NCI-H345 treated with DMSO at 0.1 percent for 48 hours (cell line): ENCODE results near the gene CWF19L2.
"Not testable (repeated sequence)": the region's sequence is repeated elsewhere in the genome, so short reads cannot be mapped to it uniquely, and the experiment has no call there.

Experiments used
- DNase-seq: peaks from one replicate; lab custom pipeline; 2025; ENCODE audit not compliant: unreplicated experiment; lab: John Stamatoyannopoulos, UW

The CWF19L2 gene

GRCh38 chr11:107439586-107440167, 17.9 kb downstream of the CWF19L2 start:
- DNase-seq = no peak

DNA sequence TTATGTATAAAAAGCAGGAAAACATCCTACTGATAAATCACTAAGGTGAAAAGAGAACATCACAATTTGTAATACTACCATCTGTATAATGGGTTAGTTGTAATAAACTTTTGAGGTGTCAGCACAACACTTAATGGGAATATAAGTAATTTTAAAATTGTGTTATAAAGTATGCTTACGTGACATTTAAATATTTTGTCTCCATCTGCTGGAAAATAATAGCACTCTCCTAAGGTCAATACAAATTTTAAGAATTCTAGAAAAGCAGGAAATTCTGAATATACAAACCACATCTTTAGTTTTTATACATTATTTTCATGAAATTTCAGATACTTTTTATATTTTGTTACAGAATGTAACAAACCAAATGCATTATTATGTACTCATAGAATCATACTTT, 19.5 kb downstream of the CWF19L2 start:
- no peak for DNase-seq

DNA sequence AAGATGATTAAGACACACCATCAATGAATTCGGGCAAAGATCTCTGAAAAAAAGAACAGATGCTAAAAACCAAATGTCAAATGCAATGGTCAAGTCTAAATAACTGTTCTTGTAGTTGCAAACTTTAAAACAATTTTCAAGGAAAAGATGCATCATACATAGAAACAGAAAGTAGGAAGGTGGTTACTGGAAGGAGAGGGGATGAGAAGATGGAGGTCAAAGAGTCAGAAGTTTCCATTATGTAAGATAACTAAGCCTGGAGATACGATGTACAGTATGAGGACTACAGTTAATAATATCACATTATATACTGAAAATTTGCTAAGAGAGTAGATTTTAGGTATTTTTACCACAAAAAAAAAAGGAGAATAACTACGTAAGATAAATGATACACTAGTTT, 27.1 kb downstream of the CWF19L2 start:
- DNase-seq = no peak

DNA sequence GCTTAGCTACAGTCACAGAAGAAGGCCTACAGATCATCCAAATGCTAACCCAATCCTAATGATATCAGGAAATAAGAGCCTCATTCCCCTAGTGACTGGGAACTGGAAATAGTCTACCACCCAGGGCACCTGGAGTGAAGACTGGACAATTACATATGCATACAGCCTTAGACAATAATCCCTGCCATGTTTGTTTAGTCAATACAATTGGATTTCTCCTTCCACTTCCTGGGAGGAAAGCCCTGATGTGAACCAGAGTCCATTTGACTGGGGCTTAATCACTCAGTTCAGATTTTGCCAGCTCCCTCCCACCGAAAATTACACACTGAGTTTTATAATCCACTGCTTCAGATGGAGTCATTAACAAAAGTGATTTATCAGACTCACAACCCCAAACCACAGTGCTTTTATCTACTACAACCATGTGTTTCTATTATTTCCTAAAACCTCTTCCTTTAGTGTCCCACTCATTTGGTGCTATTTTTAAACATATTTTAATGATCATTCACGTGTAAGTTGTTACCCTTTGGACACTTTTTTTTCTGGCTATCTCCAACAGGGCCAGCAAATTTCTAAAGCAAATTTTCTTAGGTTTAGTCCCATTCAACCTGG, 29.9 kb downstream of the CWF19L2 start:
- no peak for DNase-seq

DNA sequence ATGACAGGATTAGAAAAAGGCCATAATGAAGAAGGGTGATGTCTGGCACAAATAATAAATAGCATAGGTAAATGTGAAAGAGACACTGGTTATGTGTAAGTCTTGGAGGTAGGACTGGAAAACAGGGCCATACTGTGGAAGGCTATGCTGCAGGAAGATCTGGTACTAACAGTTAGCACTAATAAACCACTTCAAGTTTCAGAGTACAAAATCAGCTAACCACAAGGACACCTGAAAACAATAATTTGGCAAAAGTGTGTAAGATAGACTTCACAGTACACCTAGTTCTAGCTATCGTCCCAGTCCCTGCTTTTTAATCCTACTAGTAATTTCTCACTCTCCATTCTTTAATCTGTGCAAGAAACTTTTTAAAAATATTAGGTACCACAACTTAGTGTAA, 44.3 kb downstream of the CWF19L2 start:
- DNase-seq = no peak

DNA sequence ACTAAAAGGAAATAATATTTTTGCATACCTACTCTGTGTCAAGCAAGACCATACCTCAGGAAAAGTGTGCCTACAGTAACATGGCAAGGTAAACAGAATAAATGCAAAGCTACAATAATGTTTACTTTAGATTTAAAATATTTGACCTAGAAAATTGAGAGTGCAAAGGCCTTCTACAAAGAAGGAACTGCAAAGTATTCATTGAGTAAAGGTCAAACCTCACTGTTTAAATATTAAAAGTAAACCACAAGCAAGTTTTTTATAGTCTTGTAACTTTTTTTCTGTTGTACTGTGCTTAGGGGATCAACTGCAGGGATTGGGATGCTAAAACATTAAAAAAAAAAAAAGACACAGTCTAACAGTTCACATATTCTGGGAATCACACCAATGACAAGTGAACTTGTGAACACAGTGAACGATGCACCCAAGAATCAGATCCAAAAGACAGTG, 48.8 kb downstream of the CWF19L2 start:
- no peak for DNase-seq

DNA sequence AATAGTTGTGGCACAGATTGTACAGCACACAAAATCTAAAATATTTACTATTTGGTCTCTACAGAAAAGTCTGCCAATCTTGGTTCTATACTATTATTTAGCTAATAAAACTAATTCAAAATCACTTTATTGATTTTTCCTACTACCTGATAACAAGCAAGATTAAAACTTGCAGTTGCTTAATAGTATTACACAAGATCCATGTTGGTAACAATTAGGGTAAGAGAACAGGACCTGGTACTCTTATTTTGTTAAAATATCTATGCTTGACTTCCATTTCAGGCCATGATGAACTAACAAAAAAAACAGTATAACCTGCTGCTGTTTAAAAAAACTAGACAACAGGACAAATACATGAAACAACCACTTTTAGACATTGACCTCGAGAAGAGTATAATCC, 52.4 kb downstream of the CWF19L2 start:
- DNase-seq = no peak

- DNase-seq = not testable (repeated sequence)
Observed at GRCh38 chr11:107401131-107401530, 56.5 kb downstream of the CWF19L2 start.

DNA sequence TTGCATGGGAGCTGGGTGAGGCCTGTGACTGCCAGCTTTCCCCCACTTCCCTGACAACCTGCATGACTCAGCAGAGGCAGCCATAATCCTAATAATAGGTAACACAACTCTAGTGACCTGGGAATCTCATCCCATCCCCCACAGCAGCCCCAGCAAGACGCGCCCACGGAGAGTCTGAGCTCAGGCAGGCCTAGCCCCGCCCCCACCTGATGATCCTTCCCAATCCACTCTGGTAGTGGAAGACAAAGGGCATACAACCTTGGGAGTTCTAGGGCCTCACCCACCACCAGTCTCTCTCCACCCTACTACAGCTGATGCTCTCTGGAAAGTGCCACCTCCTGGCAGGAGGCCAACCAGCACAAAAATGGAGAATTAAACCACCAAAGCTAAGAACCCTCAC, 60.3 kb downstream of the CWF19L2 start:
- DNase-seq = no peak

GRCh38 chr11:107392611-107393010, 65.0 kb downstream of the CWF19L2 start:
- no peak for DNase-seq

DNA sequence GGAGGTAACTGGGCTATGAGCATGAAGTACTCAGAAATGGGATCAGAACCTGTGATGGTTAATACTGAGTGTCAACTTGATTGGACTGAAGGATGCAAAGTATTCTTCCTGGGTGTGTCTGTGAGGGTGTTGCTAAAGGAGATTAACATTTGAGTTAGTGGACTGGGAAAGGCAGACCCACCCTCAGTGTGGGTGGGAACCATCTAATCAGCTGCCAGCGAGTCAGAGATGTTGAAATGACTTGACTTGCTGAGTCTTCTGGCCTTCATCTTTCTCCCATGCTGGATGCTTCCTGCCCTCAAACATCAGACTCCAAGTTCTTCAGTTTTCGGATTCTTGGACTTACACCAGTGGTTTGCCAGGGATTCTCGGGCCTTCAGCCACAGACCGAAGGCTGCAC, 66.9 kb downstream of the CWF19L2 start:
- not testable (repeated sequence) for DNase-seq

GRCh38 chr11:107387666-107388065, 70.0 kb downstream of the CWF19L2 start:
- DNase-seq = no peak

DNA sequence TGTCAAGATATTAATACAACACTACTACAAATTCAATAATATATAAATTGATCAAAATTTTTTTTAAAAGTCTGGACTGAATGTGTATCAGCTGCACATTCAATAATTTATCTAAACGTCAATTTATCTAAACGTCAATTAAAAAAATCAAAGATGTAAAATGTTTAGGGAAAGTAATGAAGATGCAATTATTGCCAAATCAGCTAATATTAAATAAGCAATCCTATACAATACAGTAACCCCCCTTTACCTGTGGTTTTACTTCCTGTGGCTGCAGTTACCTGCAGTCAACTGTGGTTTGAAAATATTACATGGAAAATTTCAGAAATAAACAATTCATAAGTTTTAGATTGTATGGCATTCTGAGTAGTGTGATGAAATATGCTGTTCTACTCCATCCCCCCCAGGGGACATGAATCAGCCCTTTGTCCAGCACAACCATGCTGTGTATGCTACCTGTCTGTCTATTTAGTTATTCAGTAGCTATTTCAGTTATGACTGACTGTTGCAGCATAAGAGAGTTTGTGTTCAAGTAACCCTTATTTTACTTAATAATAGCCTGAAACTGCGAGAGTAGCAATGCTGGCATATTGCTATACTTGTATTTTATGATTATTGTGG, 72.2 kb downstream of the CWF19L2 start:
- DNase-seq = no peak

GRCh38 chr11:107384144-107384852, 73.3 kb downstream of the CWF19L2 start:
- DNase-seq = no peak

DNA sequence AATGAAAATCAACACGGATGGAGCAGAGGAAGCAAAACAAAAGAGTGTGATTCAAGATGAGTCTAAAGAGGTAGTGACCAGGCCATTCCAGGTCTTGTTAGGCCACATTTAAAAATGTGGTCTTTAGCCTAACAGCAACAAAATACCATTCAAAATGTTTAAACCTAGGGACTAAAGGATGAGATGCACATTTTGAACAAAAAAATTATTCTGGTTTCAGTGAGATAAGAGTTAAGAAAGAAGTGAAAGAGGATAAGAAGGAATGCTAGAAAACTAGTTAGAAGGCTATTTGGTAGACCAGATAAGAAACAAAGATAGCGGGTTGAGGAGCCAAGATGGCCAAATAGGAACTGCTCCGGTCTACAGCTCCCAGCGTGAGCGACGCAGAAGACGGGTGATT, 85.2 kb downstream of the CWF19L2 start:
- no peak for DNase-seq

DNA sequence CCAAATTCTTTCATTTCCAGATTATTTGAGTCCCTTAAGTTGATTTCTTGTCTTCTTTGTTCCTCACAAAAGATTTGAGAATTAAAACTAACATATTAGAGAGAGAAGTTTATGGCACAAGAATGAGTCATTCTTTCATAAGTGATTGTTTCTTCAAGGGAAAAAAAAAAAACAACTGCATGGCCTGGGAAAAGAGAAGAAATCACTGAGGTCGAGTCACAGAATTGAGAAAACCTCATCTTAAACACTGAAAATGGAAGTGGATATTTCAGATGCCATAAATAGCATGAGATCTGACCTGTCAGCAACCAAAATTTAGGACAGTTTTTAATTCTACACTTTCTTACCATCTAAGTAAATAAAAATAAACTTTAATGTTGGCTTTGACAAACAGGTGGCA, 87.2 kb downstream of the CWF19L2 start:
- no peak for DNase-seq

DNA sequence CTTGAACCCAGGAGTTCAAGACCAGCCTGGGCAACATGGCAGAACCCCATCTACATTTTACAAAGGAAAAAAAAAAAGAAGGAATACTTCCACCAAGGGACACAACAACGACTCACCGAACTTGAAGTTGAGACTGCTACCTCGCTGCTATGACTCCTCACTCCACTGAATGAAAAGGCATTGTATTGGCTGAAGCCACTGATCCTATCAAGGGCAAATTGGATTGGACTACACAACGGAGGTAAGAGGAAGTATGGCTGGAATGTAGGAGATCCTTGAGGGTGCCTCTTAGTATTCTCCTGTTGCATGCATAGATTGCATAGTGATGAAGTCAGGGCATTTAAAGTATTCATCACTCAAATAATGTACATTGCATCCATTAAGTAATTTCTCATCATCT, 97.9 kb downstream of the CWF19L2 start:
- DNase-seq = no peak

- DNase-seq = no peak
Observed at GRCh38 chr11:107357877-107358276, 99.7 kb downstream of the CWF19L2 start.

DNA sequence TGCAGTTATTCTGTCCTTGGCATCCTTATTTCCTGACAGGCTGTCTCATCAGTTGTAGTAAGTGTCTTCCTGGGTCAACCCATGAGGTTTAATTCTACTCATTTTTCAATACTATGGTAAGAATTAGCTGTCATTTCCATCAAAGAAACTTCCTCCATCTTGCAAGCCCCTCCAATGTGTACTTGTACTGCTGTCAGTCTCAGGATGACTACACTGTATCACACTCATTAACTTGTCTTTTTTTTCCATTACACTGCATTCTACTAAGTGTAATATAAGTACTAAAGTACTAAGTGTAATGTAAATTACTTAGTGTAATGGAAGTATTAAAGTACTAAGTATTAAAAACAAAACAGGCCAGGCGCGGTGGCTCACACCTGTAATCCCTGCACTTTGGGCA, 102.8 kb downstream of the CWF19L2 start:
- no peak for DNase-seq

- no peak for DNase-seq
Observed at GRCh38 chr11:107337917-107338316, 119.7 kb downstream of the CWF19L2 start.

GRCh38 chr11:107331728-107332127, 125.9 kb downstream of the CWF19L2 start:
- DNase-seq = no peak

DNA sequence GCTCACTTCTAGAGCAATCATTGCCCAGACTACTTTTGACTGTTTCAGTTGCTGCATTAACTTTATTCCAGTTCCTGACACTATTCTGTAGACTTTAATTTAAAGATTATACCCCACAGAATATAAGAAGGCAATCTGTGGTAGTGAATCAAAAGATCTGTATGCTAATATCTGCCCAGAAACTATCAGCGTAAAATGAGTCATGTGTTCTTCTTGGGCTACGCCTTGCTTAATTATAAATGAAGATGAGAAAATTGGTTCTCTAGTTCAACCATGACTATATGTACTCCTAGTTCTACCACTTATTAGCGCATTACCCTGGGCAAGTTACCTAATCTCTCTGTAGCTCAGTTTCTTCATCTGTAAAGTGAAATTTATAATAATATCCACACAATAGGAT, 128.5 kb downstream of the CWF19L2 start:
- no peak for DNase-seq
